Measurements from ENCODE around the gene RASD2.

Gene RASD2

DNA sequence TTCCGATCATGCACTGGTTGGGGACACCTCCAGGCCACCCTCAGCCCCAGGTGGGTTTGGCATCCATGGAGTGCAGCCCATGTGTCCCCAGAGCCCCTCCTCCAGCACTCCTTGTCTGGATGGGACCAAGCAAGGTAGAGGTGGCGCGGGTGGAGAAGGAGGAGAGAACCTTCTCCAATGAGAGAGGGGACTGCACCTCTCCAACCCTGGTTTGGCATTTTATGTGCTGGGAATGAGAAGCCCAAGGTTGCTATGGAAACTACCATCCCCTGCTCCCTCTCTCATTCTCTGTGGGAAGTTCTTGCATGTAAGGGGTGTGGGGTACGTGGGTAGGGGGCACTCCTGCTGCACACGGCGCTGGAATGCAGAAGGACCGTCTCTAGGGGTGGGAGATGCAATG, 21.8 kb upstream of the RASD2 start:
- DNase-seq (ENCODE audit: low spot score): no peak

GRCh38 chr22:35519306-35520000, 21.2 kb upstream of the RASD2 start:
- DNase-seq (ENCODE audit: low spot score): no peak

DNA sequence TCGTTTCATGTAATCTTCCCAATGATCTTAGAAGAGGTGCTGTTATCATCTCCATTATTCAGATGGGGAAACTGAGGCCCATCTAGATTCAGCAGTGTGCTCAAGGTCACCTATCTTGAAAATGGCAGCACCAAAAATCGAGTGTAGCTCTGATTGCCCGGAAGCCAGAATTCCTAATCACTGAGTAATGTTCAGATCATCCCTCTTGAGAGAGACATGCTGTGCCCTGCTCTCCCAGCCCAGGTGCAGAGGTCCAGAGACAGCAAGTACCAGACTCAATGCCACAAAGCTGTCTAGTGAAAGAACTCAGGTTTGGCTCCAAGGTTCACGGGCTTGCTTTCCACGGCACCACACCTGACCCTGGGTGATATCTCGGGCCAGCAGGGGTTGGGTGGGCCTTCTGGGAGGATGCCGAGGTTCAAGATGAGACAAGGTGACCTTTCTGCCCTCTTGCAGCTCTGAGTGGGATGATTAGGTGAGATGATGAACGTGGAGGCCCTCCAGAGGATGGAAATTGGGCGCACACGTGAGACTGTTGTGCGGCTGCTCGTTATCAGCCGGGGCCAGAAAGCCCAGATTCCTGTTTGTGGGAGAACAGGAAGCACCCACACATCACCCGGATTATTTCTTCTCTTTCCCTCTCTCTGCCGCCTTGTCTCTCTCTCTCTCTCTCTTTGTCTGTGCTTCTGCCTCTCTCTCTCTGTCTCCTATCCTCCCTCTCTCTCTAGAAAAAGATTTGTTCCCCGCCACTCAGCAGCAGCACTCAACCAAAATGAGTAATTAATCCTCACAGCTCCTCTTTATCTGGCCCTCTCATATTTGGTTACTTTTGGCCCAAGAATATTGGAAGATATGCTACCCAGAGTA, 19.0 kb upstream of the RASD2 start:
- DNase-seq (ENCODE audit: low spot score): no peak

DNA sequence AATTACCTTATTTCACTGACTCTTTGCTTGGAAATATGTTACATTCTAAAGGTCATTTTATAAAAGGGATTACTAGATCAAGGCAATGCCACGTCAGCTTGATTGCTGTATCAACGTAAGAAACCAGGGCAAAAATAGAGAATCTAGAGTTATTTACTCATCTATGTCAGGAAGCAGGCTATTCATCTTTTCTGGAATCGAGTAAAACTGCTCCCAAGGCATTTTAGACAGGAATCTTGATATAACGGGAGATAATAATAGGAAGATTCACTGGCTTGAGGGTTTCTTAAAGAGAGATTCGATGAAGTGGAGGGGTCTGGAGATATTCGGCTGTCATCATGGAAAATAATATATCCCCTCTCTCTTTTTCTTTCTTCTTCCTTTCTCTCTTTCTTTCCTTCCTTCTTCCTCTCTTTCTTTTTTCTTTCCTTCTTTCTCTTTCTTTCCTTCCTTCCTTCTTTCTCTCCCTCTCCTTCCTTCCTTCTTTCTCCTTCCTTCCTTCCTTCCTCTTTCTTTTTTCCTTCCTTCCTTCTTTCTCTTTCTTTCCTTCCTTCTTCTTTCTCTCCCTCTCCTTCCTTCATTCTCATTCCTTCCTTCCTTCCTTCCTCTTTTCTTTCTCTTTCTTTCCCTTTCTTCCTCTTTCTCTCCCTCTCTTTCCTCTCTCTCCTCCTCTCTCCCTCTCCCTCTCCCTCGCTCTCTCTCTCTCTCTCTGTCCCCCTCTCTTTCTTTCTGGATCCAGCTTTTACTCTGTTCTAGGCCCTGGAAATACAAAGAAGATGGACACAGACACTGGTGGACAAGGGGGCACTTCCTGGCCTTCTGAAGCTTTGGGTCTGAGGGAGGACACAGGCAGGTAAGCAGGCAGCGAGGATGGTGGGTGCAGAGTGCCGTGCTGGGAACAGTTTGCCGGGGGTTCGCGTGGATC, 18.1 kb upstream of the RASD2 start:
- DNase-seq (ENCODE audit: low spot score): no peak

- no peak for DNase-seq (ENCODE audit: low spot score)
These were observed 17.3 kb upstream of the RASD2 start for GRCh38 chr22:35523167-35523947.

DNA sequence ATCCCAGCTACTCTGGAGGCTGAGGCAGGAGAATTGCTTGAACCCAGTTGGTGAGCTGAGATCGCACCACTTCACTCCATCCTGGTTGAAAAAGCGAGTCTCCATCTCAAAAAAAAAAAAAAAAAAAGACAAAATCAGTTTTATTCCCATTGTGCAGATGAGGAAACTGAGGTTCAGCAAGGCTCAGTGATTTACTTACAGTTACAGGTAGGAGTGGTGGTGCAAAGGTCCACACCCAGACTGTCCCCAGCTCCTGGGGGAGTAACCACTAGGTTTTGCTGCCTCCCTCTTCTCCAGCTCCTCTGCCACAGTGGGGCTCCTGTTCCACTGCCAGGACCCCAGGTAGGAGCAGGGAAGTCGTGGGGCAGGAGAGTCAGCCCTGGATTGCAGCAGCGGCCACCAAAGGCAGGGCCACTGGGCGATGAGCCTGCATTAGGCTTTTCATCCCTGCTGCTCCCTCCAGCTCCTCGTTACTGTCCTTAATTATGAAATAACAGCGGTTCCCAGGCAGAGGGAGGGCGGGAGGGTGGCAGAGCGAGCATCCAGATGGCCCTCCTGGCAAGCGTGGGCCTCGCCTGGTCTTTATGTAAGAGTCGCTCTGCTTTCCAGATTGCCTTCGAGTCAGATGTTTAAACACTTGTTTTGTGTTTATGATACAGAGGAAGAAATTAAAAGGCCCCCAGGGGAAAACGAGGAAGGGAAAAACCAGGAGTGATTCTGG, 15.5 kb upstream of the RASD2 start:
- no peak for DNase-seq (ENCODE audit: low spot score)

GRCh38 chr22:35525687-35526332, 14.8 kb upstream of the RASD2 start:
- no peak for DNase-seq (ENCODE audit: low spot score)

- DNase-seq (ENCODE audit: low spot score): no peak
These were observed 14.2 kb upstream of the RASD2 start for GRCh38 chr22:35526333-35526979.

GRCh38 chr22:35528927-35529326, 11.7 kb upstream of the RASD2 start:
- DNase-seq (ENCODE audit: low spot score): no peak

DNA sequence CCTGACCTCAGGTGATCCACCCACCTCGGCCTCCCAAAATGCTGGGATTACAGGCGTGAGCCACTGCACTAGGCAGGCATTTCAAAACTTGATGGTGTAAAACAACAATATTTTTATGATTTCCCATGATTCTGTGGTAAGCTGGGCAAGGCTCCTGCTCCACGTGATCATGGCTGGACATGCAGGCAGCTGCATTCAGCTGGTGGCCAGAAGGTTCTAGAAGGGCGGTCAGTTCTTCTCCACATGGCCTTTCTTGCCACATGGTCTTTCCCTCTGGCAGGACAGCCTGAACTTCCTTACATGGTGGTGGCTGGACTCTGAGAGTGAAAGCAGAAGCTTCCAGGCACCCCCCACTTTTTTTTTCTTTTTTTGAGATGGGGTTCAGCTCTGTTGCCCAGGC, 9.9 kb upstream of the RASD2 start:
- no peak for DNase-seq (ENCODE audit: low spot score)

GRCh38 chr22:35531202-35531601, 9.4 kb upstream of the RASD2 start:
- DNase-seq (ENCODE audit: low spot score): no peak

DNA sequence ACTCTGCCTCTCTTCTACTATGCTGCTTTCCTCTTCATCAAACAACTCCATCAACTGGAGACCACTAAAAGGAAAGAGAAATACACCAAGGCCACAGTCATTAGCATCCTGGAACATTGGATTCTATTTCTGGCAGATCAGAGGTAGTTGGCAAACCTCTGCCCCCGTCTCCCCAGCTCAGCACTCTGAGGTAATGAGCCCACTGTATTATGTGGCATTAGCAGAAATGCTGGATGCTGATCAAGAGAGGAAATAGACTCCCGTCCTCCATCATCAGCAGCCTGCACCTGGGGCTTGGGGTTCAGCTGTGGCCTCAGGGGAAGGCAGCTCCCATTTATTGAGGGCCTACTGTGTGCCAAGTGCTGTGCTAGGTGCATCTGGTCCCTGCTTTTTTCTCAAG, 9.0 kb upstream of the RASD2 start:
- DNase-seq (ENCODE audit: low spot score): no peak

GRCh38 chr22:35533365-35534029, 7.1 kb upstream of the RASD2 start:
- DNase-seq (ENCODE audit: low spot score): no peak

- no peak for DNase-seq (ENCODE audit: low spot score)
These were observed 6.5 kb upstream of the RASD2 start for GRCh38 chr22:35534091-35534490.

DNA sequence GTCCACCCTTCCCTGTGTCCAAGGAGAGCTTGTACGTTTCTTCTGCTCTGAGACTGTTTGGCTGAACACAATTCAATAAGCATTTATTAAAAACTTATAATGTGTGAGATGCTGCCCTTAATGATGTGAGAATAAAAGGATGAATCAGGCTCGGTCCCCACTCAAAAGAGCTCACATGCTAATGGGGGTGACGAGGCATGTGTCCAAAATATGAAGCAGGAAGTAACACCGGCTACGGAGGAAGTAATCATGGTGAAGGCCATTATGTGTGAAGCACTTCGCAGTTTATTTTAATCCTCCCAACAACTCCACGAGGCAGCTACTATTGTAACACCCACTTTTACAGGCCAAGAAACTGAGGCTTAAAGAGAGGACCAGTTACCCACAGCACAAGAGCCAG, 3.4 kb upstream of the RASD2 start:
- no peak for DNase-seq (ENCODE audit: low spot score)

DNA sequence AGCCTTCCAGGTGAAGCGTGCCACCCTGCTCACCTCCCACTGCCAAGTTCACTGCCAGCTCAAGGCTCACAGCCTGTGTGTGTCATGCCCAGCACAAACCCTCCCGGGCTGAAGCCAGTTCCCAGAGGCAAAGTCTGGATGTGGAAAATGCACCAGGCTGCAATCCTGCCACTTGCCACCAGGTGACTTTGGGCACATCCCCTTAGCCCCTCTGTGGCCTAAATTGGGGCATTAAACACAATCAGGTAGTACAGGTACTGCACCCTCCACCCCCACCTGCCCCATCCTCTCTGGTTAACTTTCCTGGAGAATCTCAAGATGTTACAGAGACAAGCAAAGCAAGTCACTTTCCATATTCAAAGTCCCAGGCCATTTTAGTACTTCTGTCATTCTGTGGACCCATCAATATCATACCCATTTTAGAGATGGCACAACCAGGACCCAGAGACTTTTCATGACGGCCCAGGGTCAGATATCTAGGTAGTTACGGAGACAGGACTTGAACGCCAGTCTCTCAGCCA, 1.8 kb upstream of the RASD2 start:
- DNase-seq (ENCODE audit: low spot score): no peak

GRCh38 chr22:35539487-35539886, 1.1 kb upstream of the RASD2 start:
- DNase-seq (ENCODE audit: low spot score): no peak

- DNase-seq (ENCODE audit: low spot score): no peak
These were observed 579 bp upstream of the RASD2 start for GRCh38 chr22:35539910-35540594.

Data from SW480 (cell line).